Esophagus squamous epithelium (tissue), 5 donors: Measurements from ENCODE around the gene TMEM101. TPM values are rescaled to one million over a fixed set of nuclear protein-coding genes. Genes with fewer than 3 reads are reported as not detected.

ENCODE experiments used
- DNase-seq: peaks from one replicate; lab custom pipeline; 2025; lab: John Stamatoyannopoulos, UW
- H3K27ac ChIP-seq, 4 donors: fragments of 200-600 bp; sonication (generic); one replicate each; pipeline ENCODE4 v1.5.1; 2016 to 2019; ENCODE audit warnings: mild to moderate bottlenecking in 1 of 4
- H3K27me3 ChIP-seq, 4 donors: fragments of 200-600 bp; sonication (generic); 1 replicate in 3 of 4; 2 replicates in 1 of 4; pipeline versions ENCODE4 v1.5.1 to v1.6.0; 2017 to 2021; ENCODE audit warnings: antibody characterized with exemption in 1 of 4
- H3K36me3 ChIP-seq, 3 donors: fragments of 200-600 bp; sonication (generic); one replicate each; pipeline ENCODE4 v1.5.1; 2016 to 2019
- H3K4me1 ChIP-seq, 3 donors: fragments of 200-600 bp; sonication (generic); one replicate each; pipeline ENCODE4 v1.5.1; 2017 to 2019
- H3K4me3 ChIP-seq, 4 donors: fragments of 200-600 bp; sonication (generic); 1 replicate in 3 of 4; 2 replicates in 1 of 4; pipeline ENCODE4 v1.5.1; 2016 to 2019; ENCODE audit warnings: mild to moderate bottlenecking in 2 of 4, moderate library complexity in 1 of 4
- H3K9me3 ChIP-seq, 3 donors: fragments of 200-600 bp; sonication (generic); one replicate each; pipeline ENCODE4 v1.5.1; 2016 to 2019
- CTCF ChIP-seq, 6 experiments: fragments of 450-650 bp in 4 of 6; fragments of 200-600 bp in 2 of 6; sonication (generic) in 2 of 6; IDR thresholded peaks; one replicate each; pipeline ENCODE4 v1.5.1; 2016 to 2019; ENCODE audit warnings: antibody characterized with exemption in 6 of 6, mild to moderate bottlenecking in 4 of 6, moderate library complexity in 4 of 6
- POLR2A ChIP-seq, 4 donors: fragments of 450-650 bp; IDR thresholded peaks; one replicate each; pipeline ENCODE4 v1.6.1; 2017; ENCODE audit warnings: antibody characterized with exemption in 4 of 4, mild to moderate bottlenecking in 4 of 4, moderate library complexity in 3 of 4
- WGBS, 2 donors: methylation state at CpG; one replicate each; pipeline ENCODE4 v1.1.5; 2018; 5-methylcytosine and 5-hydroxymethylcytosine counted together
- intact Hi-C: fragments of 100-400 bp; cut with DNase I; formaldehyde crosslinking; loops from one replicate; pipeline ENCODE4 v1.15.0; 2022
- total RNA-seq, 4 donors: library from RNA; depleted of rRNA; stranded (reverse); fragments of >200 nt; gene quantifications; one replicate each; pipeline ENCODE4 v1.1.0, GENCODE V29; 2016
- donor health status: DM: yes; HTN: yes; CAD: no.

The TMEM101 gene
- total RNA-seq, 4 donors from 2014 or later = 20.6 to 40.8 (median 34.1) TPM

- DNase-seq = no peak
- intact Hi-C loops = loop anchor here (10.0 kb wide), 1 partner anchor 50 kb away; the partner anchor contains the start of gene PPY
- Histone ChIP-seq H3K4me3 (peak overlapping the region in 3 of 4 donors; percentile 11 to 59 (median 22)), H3K27me3 (peaks cover 0 to 7% (median 3%) of the 10 kb centered on the region in 4 donors), H3K4me1 (peaks cover 0 to 12% (median 6%) of the 10 kb centered on the region in 3 donors), H3K9me3 (no peaks in the 10 kb centered on the region), H3K27ac (no peak overlapping the region), H3K36me3 (no peaks in the 10 kb centered on the region)
- TF ChIP-seq CTCF (IDR thresholded peaks at IDR 0.05) (peak; percentile 71 to 88 (median 82)), POLR2A (IDR thresholded peaks at IDR 0.05) (no peak)
- 15 to 24% methylated on average over 6 to 26 of the region's 52 CpGs for WGBS, 2 donors
These were observed 20.3 kb downstream of the TMEM101 start for GRCh38 chr17:43994272-43995149.

- Histone ChIP-seq H3K4me3 (no peak overlapping the region), H3K27me3 (peaks cover 0 to 15% (median 4%) of the 10 kb centered on the region in 4 donors), H3K36me3 (no peaks in the 10 kb centered on the region), H3K4me1 (peaks cover 0 to 12% (median 6%) of the 10 kb centered on the region in 3 donors), H3K27ac (no peak overlapping the region), H3K9me3 (no peaks in the 10 kb centered on the region)
- no peak for DNase-seq
- intact Hi-C loops = loop anchor here (10.0 kb wide), 1 partner anchor 48 kb away; the partner anchor contains the start of gene PPY
- TF ChIP-seq CTCF (IDR thresholded peaks at IDR 0.05) (no peak), POLR2A (IDR thresholded peaks at IDR 0.05) (no peak)
- WGBS, 2 donors = 87 to 94% methylated on average over 11 to 14 of the region's 14 CpGs
These were observed 22.1 kb downstream of the TMEM101 start for GRCh38 chr17:43992641-43993040.

- no peaks in the 10 kb centered on the region for H3K9me3 ChIP-seq
- TF ChIP-seq CTCF (IDR thresholded peaks at IDR 0.05) (no peak), POLR2A (IDR thresholded peaks at IDR 0.05) (no peak)
- DNase-seq = no peak
- intact Hi-C loops = no loop called here
- no peaks in the 10 kb centered on the region for H3K36me3 ChIP-seq
- H3K4me3 ChIP-seq = no peak overlapping the region
- peaks cover 3 to 13% (median 8%) of the 10 kb centered on the region in 3 donors for H3K4me1 ChIP-seq
- 83 to 85% methylated on average over 9 of the region's 9 CpGs for WGBS, 2 donors
- peaks cover 0 to 53% (median 2%) of the 10 kb centered on the region in 4 donors for H3K27me3 ChIP-seq
- no peak overlapping the region for H3K27ac ChIP-seq
These were observed 26.5 kb downstream of the TMEM101 start for GRCh38 chr17:43988301-43988700.

GRCh38 chr17:43987131-43988021 lies 27.4 kb downstream of the TMEM101 start:
- WGBS, 2 donors = 57 to 74% methylated on average over 9 to 10 of the region's 12 CpGs
- peaks cover 3 to 15% (median 8%) of the 10 kb centered on the region in 3 donors for H3K4me1 ChIP-seq
- no peaks in the 10 kb centered on the region for H3K36me3 ChIP-seq
- intact Hi-C loops = no loop called here
- no peak overlapping the region for H3K27ac ChIP-seq
- peaks cover 0 to 57% (median 6%) of the 10 kb centered on the region in 4 donors for H3K27me3 ChIP-seq
- no peaks in the 10 kb centered on the region for H3K9me3 ChIP-seq
- no peak overlapping the region for H3K4me3 ChIP-seq
- no peak for DNase-seq
- TF ChIP-seq CTCF (IDR thresholded peaks at IDR 0.05) = no peak
- no peak for TF ChIP-seq POLR2A (IDR thresholded peaks at IDR 0.05)
